Astrocyte (in vitro differentiated cells and primary cell): ENCODE measurements around the gene SUN1.

Source experiments
- EZH2 ChIP-seq: IDR thresholded peaks from 2 replicates; pipeline ENCODE4 v1.6.1; 2012; ENCODE audit warnings: mild to moderate bottlenecking, low read length, inconsistent platforms; ENCODE audit not compliant: insufficient read depth
- TF ChIP-seq, protein P1 (sequence below): IDR thresholded peaks from 2 replicates; pipeline ENCODE4 v1.5.1; 2011; ENCODE audit warnings: low read depth, mild to moderate bottlenecking, inconsistent platforms, low read length, moderate library complexity; ENCODE audit not compliant: insufficient read depth

DNA sequence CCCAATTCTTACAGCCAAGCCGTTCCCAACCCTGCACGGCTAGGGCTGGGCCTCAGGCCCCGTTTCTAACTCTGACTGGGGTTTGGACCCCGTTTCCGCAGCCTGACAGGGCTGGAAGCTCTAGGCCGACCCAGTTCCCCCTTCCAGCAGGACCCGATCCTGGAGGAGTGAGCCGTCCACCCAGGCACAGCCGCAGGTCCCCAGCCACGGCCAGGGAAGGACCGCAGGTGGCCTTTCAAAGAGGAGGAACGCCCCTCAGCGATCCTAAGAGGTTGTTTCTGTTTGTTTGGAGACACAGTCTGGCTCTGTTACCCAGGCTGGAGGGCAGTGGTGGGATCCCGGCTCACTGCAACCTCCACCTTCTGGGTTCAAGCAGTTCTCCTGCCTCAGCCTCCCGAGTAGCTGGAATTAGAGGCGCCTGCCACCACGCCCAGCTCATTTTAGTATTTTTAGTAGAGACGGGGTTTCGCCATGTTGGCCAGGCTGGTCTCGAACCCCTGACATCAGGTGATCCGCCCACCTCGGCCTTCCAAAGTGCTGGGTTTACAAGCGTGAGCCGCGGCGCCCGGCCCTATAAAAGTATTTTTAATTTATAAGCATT, 43.3 kb downstream of the SUN1 start:
- TF ChIP-seq, protein P1, sequence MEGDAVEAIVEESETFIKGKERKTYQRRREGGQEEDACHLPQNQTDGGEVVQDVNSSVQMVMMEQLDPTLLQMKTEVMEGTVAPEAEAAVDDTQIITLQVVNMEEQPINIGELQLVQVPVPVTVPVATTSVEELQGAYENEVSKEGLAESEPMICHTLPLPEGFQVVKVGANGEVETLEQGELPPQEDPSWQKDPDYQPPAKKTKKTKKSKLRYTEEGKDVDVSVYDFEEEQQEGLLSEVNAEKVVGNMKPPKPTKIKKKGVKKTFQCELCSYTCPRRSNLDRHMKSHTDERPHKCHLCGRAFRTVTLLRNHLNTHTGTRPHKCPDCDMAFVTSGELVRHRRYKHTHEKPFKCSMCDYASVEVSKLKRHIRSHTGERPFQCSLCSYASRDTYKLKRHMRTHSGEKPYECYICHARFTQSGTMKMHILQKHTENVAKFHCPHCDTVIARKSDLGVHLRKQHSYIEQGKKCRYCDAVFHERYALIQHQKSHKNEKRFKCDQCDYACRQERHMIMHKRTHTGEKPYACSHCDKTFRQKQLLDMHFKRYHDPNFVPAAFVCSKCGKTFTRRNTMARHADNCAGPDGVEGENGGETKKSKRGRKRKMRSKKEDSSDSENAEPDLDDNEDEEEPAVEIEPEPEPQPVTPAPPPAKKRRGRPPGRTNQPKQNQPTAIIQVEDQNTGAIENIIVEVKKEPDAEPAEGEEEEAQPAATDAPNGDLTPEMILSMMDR: no peak
- TF ChIP-seq EZH2: no peak
